HG02840 (cell line): ENCODE data around the gene PMEL.
"Not testable (repeated sequence)": the region's sequence is repeated elsewhere in the genome, so short reads cannot be mapped to it uniquely, and the experiment has no call there.

Experiments
- ATAC-seq: cut with Tn5 transposase; IDR thresholded peaks from one replicate; pipeline ENCODE4 v1.9.1; 2021; ENCODE audit warnings: mild to moderate bottlenecking, moderate library complexity, moderate number of reproducible peaks; ENCODE audit not compliant: unreplicated experiment, low FRiP score

PMEL gene

DNA sequence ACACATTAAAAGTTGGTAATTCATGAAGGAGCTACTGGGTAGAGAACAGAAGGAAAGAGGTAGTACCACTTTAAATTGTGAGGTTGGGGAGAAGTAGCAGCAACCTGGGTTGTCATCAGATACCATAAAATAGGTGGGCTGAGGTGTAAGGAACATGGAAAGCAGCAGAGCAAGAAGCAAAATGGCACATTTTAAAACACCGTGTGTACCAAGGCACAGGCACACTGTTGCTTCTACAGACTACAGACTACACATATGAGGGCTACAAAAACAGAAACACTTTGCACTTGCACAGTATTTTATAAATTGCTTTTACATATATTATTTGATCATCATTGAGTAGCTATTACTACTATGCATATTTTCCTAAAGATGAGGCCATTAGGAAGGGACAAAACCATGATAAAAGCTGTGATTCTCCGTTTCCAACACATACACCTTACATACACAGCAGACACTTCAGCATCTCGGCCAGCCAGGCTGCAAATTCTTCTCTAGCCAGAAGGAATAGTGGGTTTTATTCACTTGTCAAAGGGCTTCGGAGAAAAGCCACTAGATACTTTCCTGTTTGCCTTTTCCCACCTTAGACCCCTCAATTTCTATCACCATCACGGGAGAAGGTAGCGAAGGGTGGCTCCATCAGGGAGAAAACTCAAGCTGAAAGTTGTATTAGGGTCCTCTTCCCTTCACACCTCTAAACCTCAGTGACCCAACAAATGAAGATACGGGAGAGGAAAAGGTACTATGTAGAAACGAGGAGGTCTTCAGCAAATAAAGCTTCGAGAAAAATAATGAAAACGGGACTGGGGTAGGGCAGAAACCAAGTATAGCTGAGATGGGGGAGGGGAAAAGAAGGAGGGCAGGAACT lies 39.7 kb downstream of the PMEL start:
- peak; percentile 1 for ATAC-seq

GRCh38 chr12:55925371-55925770 lies 40.5 kb downstream of the PMEL start:
- ATAC-seq: no peak

GRCh38 chr12:55923648-55924047 lies 42.2 kb downstream of the PMEL start:
- not testable (repeated sequence) for ATAC-seq

GRCh38 chr12:55922126-55922525 lies 43.7 kb downstream of the PMEL start:
- no peak for ATAC-seq

- not testable (repeated sequence) for ATAC-seq
These were observed 46.8 kb downstream of the PMEL start for GRCh38 chr12:55919032-55919431.

DNA sequence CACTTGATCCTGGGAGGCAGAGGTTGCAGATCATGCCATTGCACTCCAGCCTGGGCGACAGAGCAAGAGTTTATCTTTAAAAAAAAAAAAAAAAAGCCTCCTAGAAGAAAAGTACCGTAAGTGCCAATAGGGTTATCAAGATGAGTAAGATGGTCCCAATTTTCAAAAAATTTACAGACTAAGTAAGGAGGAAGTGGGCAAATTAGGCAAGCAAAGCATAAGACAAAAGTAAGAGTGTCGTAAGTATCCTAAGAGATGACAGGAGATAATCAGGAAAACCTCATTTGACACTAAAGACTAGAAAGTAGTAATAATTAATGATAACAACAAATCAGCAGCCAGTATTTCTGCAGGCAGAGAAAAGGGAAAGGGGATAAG lies 50.4 kb downstream of the PMEL start:
- no peak for ATAC-seq

DNA sequence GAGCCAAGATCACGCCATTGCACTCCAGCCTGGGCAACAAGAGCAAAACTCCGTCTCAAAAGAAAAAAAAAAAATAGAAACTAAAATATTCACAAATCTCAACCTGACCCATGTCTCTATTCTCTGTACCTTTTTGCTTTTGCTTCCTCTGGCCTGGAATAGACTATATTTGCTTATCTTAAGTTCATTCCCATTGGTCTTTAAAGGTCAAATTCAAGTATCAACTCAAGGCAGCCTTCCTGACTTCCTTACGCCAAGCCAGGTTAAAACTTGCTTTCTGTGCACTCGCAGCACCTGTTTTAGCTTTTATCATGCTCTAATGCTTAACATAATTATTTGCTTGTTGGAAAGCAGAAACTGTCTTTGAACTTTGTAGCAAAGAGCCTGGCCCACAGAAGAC lies 52.9 kb downstream of the PMEL start:
- no peak for ATAC-seq

GRCh38 chr12:55909513-55909884 lies 56.3 kb downstream of the PMEL start:
- ATAC-seq: no peak

- no peak for ATAC-seq
These were observed 56.9 kb downstream of the PMEL start for GRCh38 chr12:55908726-55909512.

- no peak for ATAC-seq
These were observed 59.8 kb downstream of the PMEL start for GRCh38 chr12:55906056-55906455.
